Forelimb muscle (tissue), 1 donor: ENCODE results near the gene CPD. TPM values are rescaled to one million over a fixed set of nuclear protein-coding genes. Genes with fewer than 3 reads are reported as not detected.
"Not testable (repeated sequence)": the region's sequence is repeated elsewhere in the genome, so short reads cannot be mapped to it uniquely, and the experiment has no call there.

Experiments used
- DNase-seq: peaks from one replicate; pipeline ENCODE4 v3.0.0-alpha.2; 2013; ENCODE audit warnings: low read depth
- polyA plus RNA-seq: library from polyadenylated mRNA; unstranded; fragments of 120-200 nt; gene quantifications from one replicate; pipeline ENCODE4 v1.2.1, GENCODE V29; 2013; ENCODE audit not compliant: insufficient read length

The CPD gene
- polyA plus RNA-seq, 1 donor = 22.2 TPM

DNA sequence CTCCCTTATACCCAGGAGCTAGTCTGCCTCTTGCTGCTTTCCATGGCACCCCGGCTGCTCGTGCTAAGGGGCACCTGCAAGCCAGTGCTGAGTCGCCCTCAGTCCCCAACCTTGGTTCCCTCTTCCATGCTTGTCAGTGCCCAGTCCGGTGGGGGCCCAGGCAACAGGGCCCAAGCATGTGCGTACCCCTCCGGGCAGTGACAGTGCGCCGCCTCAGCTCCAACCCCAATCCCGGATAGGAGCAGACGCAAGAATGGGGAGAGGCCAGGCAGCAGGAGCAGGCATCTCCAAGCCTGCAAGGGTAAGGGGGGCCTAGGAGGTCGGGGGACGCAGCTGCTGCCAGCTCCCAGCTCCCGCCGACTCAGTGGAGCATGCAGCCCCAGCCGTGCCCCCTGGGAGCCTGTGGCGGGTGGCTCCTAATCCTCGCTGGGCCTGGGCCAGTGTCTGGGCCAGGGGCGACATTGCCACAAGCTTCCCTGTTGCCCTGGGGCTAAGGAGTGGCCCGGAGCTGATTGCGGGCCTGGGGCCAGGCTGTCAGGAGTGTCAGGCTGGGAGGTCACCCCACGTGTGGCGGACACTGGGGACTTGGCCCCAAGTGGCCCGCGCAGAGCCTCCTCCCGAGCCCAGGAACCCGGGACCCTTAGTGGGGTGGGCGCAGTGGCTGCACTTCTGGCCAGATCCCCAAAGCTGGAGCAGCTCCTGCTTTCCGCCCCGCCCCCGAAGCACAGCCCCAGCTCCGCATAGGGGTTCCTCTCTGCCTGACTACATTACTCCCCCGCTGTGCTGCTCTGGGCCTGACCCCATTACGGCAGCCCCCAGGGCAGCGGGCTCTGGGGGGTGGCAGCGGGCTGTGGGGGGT lies 9.8 kb downstream of the CPD start:
- no peak for DNase-seq

DNA sequence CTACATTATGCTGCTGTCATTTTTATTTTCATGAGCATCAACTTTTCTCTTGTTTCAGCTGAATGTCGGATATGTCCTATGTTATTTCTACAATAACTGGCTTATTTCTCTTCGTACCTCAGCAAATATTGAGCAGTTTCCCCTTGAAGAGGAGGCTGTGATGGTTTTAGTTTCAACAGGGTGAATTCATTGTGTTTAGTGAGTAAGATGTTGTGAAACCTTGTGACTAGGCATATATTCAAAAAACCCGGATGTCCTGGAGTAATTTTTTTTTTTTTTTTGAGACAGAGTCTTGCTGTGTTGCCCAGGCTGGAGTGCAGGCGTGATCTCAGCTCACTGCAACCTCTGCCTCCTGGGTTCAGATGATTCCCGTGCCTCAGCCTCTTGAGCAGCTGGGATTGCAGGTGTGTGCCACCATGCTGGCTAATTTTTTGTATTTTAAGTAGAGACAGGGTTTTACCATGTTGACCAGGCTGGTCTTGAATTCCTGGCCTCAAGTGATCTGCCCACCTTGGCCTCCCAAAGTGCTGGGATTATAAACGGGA lies 11.1 kb downstream of the CPD start:
- no peak for DNase-seq

DNA sequence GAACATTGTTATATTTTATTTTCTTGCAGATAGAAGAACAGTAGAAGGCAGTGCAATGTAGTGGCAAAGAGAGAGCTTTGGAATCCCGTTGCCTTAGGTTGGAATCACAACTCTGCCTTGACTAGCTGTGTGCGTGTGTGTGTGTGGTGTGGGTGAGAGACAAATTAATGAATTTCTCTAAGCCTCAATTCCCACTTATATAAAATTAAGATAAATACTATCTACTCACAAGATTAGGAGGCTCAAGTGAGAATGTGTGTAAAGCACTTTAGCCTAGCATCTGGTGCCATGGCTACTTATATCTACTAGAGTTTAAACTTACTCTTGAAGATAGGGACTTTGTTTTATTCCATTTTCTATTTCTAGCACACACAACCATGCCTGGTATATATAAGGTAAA lies 12.8 kb downstream of the CPD start:
- DNase-seq = no peak

DNA sequence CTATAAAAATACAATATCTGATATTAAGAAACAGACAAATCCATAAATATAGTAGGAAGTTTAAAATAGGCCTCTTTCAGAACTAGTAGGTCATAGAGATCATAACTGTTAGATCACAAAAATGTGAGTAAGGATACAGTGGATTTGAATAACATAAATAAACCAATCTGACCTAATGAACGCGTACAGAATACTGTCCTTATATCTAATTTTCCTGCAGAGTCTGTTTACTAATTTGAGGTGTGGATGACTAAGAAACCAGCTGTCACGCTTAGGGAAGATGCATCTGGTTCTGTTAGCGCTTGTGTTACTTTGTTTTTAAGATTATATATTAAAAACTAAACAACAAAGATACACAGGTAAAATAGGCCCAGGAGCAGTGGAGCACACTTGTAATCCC lies 14.8 kb downstream of the CPD start:
- no peak for DNase-seq

DNA sequence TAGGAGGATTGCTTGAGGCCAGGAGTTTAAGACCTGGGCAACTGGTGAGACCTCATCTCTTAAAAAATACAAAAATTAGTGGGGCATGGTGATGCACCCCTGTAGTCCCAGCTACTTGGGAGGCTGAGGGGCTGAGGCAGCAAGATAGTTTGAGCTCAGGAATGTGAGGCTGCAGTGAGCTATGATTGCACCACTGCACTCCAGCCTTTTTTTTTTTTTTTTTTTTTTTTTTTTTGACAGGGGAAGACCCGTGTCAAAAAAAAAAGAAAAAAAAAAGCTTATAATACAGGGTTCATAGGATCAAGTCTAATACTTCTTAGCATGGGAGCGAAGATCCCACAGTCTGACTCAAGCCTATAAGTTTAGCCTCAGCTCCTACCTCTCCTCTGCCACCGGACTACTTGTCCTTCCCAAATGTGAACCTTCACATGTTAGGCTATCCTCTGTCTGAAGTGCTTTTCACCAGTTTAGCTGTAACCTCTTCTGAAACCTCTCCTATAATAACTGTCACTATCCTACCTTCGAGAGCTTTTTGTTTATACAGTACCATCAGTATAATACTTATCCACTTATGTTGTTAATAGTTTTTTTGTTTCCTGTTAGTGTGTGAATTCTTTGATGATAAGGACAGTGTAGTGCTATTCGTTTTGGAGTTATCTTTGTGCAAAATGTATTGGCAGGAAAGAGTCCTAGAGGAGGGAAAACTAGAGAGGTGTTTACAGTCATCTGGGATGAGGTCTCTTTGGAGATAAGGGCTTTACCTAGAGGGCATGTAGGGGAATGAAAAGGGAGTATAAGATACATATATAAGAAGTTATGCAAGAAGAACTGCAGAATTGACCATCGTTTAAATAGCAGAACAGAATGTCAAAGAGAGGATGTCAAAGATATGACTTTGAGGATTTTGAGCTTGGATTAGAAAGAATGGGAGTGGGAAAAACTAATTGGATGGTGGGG lies 15.5 kb downstream of the CPD start:
- no peak for DNase-seq

DNA sequence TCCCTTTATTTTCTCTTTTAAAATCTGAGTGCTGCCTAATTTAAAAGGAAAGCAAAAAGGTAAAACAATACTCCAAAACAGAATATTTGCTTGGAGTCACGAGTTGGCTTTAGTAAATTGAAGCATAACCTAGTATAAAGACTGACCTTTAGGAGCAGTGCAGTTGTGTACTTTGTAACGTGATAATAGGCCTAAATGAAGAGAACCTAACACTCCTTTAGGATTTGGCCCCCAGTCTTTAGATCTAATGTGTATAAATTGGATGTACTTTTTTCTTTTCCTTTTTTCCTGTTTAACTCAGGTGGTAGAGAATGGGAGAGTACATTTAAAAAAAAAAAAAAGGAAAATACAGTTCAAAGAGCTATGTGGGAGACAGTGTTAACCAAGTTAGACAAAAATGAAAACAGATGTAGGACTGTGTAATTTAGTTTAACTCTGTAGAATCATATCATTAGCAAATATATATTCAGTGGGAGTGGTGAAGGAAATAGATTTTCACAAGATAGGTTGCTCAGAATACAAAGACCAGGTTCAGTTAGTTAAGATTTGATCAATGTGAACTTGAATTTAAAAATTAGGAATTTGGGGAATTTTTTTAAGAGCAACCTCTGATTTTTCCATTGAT lies 16.8 kb downstream of the CPD start:
- DNase-seq = no peak

DNA sequence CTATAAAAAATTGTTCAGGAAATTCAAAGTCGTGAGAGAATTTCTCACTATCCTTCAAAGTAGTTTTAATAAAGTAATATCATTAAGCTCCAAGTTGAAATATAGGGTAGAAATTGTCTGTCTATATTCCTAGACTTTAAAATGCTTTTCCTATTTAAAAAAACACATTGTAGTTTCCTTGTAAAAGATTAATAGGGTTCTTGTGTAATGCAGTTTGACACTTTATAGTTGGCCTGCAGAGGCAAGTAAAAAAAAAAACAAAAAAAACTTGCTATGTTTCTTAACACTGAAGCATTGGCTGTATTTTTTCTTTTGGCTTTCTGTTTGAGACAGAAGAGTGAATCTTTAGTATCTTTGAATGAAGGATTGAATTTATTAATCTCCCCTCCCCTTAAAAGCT lies 17.4 kb downstream of the CPD start:
- DNase-seq = no peak

DNA sequence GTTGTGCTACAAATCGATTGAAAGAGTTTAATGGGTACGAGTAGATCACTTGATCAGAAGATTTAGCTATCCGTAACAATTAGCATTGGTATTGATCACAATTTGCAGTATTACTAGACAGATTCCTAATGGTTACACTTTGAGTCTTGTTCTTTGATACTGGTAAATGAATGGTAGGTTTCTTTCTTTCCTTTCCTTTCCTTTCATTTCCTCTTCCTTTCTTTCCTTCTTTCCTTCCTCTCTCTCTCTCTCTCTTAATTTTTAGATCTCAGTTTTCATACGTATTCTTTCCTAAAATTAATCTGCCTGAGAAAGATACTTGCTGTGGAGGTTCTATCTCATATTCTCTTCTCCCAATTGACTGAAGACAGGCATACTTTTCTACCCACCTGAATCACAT lies 17.9 kb downstream of the CPD start:
- DNase-seq = no peak

DNA sequence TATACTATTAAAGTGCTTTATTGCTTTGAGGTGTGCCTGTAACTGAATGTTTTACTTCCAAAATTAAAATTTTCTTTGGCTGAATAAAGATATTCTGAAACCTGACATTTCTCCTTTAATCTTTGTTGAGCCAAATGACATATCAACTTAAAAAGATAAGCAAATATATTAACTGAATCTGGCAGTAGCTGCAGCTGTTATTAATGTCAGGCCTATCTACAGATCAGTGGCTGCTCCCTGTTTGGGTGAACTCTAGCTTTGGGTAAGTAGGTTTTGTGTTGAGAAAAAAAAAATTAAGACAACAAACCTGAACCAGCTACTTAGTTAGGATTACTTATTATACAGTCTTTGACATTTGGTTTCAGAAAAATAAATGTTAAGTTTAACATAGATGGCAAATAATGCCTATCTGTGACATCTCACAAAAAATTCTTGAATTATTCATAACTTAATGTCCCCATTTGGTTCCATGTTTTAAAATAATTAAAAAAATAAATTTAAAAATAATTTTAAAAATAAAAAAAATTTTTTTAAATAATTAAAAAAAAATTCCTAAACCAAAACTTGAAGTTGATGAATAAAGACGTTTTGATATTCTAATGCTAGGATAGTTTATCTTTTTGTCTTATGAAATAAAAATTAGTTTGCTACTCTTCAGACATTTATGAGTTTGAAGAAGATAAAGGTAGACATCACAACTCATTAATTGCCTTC lies 19.8 kb downstream of the CPD start:
- no peak for DNase-seq

DNA sequence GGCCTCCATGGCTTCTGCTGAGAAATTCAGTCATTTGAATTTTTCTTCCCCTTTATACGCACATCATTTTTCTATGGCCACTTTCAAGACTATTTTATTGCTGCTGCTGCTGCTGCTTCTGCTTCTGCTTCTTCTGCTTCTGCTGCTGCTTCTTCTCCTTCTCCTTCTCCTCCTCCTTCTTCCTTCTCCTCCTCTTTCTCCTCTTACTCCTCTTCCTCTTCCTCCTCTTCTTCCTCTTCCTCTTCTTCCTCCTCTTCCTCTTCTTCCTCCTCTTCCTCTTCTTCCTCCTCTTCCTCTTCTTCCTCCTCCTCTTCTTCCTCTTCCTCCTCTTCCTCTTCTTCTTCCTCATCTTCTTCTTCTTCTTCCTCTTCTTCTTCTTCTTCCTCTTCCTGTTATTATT lies 22.4 kb downstream of the CPD start:
- no peak for DNase-seq

DNA sequence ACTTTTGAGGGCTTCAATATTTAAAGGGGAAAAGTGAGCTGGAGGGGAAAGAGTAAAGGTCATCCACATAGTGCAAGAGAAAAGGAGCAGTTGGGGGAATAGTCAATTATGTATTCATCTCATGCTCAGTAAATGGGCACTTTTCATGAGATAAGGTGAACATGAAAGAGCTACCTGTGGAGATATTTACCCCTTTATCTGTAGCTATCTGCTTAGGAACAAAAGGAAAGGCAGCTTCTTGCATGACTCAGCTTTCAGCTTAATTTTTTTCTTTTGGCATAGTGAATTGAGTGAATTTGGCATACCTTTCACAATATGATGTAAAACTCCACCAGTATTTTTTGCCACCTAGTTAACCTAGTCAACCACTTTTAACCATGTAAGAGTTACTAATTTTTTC lies 26.4 kb downstream of the CPD start:
- no peak for DNase-seq

DNA sequence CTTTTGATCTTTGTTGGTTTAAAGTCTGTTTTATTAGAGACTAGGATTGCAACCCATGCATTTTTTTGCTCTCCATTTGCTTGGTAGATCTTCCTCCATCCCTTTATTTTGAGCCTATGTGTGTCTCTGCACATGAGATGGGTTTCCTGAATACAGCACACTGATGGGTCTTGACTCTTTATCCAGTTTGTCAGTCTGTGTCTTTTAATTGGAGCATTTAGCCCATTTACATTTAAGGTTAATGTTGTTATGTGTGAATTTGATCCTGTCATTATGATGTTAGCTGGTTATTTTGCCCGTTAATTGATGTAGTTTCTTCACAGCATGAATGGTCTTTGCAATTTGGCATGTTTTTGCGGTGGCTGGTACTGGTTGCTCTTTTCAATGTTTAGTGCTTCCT lies 31.9 kb downstream of the CPD start:
- DNase-seq = not testable (repeated sequence)

DNA sequence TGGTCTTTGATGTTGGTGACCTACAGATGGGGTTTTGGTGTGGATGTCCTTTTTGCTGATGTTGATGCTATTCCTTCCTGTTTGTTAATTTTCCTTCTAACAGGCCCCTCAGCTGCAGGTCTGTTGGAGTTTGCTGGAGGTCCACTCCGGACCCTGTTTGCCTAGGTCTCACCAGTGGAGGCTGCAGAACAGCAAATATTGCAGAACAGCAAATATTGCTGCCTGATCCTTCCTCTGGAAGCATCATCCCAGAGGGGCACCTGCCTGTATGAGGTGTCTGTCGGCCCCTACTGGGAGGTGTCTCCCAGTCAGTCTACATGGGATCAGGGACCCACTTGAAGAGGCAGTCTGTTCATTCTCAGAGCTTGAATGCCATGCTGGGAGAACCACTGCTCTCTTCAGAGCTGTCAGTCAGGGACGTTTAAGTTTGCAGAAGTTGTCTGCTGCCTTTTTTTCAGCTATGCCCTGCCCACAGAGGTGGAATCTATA lies 33.3 kb downstream of the CPD start:
- DNase-seq = not testable (repeated sequence)

DNA sequence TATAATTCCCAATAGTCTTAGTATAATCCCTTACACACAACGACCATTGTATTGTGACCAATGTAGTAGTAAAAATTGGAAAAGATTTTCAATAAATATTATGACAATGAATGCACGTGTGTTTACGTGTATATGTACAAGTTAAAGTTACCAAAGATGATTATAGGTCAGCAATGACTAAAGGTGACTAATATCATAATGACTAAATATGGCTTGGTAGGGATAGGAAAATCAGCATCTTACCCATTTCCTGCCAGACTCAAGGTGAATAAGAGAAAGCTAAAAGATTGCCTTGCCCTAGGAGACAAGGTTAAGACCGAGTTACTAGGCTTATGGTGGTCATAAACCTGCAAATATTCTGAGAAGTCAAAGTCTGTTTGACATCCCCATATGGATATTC lies 34.4 kb downstream of the CPD start:
- DNase-seq = no peak

DNA sequence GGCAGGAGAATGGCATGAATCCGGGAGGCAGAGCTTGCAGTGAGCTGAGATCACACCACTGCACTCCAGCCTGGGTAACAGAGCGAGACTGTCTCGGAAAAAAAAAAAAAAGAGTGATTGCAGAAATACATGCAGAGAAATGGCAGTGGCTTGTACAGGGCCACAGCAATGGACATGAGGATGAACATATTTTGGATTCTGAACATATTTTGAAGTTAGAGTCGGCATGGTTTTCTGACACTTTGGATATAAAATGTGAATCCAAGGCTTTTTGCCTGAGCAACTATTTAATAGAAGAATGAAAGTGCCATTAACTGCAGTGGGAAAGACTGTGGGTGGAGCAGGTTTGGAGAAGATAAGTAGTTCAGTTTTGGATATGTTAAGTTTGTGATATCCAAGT lies 35.8 kb downstream of the CPD start:
- DNase-seq = no peak

DNA sequence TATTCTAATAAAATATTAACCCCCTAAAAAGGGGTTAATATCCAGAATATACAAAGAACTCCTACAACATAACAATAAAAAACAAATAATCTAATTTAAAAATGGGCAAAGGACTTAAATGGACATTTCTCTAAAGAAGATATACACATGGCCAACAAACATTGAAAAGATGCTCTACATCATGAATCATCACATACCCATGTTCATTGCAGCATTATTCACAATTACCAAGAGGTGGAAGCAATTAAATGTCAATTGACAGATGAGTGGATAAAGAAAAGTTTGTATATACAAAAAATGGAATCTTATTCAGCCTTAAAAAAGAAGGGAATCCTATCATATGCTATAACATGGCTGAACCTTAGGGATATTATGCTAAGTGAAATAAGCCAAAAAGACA lies 36.8 kb downstream of the CPD start:
- DNase-seq = no peak

DNA sequence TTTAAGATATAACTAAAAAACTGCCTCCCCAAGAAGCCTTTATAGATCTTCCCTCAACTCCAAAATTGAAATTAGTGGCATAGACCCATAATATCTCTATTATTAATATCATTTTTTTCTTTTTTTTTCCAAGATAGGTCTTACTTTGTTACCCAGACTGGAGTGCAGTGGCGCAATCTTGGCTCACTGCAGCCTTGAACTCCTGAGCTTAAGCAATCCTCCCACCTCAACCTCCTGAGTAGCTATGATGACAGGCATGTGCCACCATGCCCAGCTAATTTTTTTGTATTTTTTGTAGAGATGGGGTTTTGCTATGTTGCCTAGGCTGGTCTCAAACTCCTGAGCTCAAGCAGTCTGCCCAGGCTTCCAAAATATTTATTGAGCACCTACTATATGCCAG lies 39.3 kb downstream of the CPD start:
- not testable (repeated sequence) for DNase-seq

DNA sequence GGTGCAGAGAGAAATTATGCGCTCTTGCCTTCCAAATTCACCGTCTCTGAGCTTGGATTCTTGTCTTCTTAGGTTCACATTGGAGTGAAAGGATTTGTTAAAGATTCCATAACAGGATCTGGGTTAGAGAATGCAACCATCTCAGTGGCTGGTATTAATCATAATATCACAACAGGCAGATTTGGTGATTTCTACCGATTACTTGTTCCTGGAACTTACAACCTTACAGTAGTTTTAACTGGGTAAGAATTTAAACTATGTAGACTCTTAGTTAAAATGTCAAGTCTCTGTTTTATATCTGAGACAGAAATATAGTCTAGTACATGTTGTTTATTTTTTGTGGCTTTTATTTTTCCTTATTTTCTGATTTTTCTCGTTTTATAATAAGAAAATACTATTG lies 42.9 kb downstream of the CPD start:
- DNase-seq = no peak

DNA sequence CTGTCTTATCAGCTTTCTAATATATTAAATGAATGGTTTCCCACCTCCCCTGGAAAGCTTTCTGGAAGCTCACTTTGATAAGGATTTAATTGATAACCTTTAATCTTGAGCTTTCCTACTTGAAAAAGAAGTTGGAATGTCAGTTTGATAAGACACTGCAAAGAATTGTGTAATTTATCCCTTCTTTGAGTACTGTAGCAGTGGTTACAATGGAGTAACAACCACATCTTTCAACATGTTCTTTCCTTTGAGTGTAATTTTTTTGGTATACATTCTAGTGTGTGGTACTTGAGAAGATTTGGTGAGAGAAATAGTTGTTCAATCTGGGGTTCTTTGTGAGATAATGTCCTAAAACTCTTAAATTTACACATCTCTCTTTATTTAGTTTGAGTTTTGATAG lies 43.4 kb downstream of the CPD start:
- no peak for DNase-seq

DNA sequence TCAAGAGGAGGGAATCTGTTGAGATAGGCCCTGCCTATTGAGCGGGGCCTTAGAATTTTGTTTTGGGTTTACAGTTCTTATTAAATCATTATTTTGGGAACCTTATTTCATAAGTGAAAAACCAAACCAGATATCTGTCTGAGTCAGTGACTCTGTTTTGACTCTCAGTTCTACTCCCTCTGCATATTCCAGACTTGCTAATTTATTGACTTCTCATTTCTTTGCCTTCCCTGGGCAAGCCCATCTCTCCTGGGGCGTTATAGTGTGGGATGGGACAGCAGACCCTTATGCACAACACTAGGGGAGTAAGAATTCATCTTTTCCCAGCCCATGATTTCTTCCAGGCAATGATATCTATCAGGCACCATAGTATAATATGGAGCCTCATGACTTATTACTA lies 45.7 kb downstream of the CPD start:
- DNase-seq = no peak

DNA sequence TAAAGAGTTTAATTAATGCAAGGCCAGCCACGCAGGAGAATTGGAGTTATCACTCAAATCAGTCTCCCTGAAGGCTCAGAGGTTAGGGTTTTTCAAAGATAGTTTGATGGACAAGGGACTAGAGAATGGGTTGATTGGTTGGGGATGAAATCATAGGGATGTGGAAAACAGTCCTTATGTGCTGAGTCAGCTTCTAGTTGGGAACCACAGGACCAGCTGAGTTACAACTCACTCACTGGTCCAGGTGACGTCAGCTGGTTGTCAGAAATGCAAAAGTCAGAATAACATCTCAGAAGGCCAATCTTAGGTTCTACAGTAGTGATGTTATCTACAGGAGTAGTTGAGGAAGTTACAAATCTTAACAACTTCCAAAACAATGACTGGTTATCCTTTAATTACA lies 47.6 kb downstream of the CPD start:
- no peak for DNase-seq
